ENCODE measurements around the gene HES5.

DNA sequence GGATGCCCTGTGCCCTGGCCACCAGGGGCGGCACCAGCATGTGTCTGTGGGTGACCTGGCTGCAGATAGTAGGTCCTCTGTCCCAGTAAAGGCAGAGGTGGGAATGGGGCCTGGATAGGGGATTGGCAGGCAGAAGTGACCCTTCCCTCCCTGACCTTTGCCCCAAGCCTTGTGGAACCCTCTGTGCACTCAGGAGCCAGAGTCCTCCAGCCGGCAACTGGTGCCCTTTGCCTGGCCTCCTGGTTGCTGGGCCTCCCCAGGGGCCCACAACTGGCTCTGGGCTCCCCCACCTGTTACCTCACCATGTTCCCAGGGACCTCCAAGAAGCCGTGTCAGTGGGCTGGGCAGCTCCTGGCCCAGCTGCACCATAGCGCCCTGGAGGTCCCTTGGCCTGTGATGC lies 44.0 kb downstream of the HES5 start:
- no peak for TF ChIP-seq CTCF (conservative IDR thresholded peaks at IDR 0.05; ENCODE audit: low read depth, low read length)
- TF ChIP-seq EZH2phosphoT487 (IDR thresholded peaks at IDR 0.05; ENCODE audit: borderline replicate concordance, low read length), result no peak
